GM21576 (cell line): ENCODE data around the gene ATP8B4.

Experiments
- ATAC-seq: cut with Tn5 transposase; IDR thresholded peaks from one replicate; pipeline ENCODE4 v1.9.1; 2021; ENCODE audit warnings: mild to moderate bottlenecking, moderate library complexity; ENCODE audit not compliant: unreplicated experiment

ATP8B4 gene

GRCh38 chr15:50065279-50065678 lies 53.8 kb downstream of the ATP8B4 start:
- ATAC-seq: no peak

DNA sequence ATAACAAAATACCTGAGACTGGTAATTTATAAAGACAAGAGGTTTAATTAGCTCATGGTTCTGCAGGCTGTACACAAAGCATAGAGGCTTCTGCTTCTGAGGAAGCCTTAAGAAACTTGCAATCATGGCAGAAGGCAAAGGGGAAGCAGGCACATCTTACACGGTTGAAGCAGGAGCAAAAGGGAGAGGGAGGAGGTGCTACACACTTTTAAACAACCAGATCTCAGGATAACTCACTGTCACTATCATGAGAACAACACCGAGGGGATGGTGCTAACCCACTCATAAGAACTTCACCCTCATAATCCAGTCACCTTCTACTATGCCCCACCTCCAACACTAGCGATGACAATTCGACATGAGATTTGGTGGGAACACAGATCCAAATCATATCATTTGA lies 54.4 kb downstream of the ATP8B4 start:
- no peak for ATAC-seq

- ATAC-seq: no peak
These were observed 55.8 kb downstream of the ATP8B4 start for GRCh38 chr15:50063226-50063625.

GRCh38 chr15:50061503-50061902 lies 57.5 kb downstream of the ATP8B4 start:
- no peak for ATAC-seq

- no peak for ATAC-seq
These were observed 59.1 kb downstream of the ATP8B4 start for GRCh38 chr15:50059883-50060282.

- ATAC-seq: no peak
These were observed 59.7 kb downstream of the ATP8B4 start for GRCh38 chr15:50059203-50059772.

DNA sequence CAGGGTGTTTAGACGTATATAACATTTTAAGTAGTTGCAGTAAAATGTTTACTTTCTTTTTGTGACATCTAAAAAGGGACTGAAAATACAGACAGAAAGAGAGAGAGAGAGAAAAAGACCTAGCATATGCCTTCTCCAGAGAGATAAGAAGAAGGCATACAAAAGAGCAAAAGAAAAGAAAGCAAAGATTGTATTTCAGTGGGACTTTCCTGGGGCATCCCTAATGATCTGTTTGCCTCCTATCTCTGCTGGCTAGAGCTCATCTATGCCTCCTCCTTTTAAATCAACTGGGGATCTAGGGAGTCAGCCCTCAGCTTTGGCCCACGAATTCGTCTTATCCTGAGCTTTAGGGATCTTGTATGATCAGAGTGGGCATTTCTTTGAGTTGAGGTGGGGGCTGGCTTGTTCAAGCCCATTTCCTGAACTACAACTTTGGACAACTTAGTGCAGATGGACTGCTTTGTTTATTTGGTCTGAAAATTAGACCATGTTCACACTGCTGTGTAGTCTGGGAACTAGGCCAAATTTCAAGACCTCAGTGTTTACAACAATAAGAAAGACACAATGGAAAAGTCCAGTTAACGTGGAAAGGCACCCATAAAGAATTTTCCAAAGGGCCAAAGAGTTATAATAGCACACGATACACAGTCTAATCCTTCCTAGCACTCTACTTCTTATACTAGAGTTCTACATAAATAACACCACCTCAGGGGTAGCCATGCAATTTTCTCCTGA lies 61.0 kb downstream of the ATP8B4 start:
- no peak for ATAC-seq

- no peak for ATAC-seq
These were observed 61.8 kb downstream of the ATP8B4 start for GRCh38 chr15:50057196-50057595.

- ATAC-seq: no peak
These were observed 63.3 kb downstream of the ATP8B4 start for GRCh38 chr15:50055750-50056157.

GRCh38 chr15:50055332-50055731 lies 63.7 kb downstream of the ATP8B4 start:
- ATAC-seq: no peak

DNA sequence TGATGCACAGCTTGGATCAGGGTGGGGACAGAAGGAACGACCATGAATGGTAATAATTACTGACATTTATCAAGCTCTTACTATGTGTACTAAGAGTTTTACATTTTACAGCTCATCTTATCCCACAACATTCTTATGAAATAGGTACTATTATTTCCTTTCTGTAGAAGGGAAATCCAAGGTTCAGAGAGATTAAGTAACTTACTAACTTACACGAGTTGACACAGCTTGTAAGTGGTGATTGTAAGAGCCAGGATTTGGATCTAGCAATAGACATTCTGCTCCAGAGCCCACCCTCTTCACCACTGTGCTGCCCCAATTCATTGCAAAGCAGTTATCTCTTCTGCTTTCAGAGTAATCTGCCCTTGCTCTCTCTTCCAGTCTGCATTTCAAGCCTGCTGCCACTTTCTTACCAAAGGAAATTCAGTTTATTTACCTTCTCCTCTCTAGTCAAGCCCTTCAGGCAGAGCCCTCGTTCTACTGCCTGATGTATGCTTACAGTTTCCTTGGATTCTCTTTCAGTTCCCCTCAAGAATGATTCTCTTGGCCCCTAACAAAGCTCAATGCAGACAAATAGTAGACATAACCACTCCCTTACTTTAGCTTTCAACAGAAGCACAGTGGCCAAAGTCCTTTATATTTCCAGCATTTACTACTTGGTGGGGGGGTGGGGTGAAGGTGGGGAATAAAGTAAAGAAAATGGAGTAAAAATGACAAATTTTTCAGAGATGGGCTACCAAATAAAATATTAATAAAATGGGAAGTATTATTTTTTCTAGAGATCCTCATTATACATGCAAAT lies 65.8 kb downstream of the ATP8B4 start:
- ATAC-seq: no peak

DNA sequence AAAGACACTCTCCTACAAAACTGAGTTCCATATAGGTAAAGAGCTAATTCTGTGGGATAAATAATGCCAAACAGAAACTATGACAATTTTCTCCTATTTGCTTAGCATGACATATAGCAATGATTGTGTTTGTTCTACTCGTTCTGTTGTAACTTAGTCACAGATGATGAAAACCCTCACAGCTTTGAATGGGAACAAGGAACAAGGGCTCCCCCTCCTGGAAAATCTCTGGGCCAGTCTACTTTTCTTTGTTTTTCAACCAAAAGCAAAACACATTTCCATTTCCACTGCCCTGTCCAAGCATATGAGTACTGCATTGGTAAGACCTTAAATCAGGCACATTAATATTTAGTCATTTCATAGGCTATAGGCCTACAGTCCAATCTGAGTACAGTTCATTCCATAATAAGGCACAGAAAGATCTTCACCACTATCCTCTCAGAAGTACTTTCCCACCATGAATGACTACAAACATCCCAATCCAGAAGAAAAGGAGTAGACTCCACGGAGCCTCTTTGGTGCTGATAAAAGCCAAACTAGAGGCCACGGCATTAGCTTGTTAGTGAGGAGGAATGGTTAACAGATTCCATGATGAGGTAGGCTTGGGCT lies 67.1 kb downstream of the ATP8B4 start:
- no peak for ATAC-seq

GRCh38 chr15:50050986-50051743 lies 67.9 kb downstream of the ATP8B4 start:
- ATAC-seq: no peak

GRCh38 chr15:50049871-50050270 lies 69.2 kb downstream of the ATP8B4 start:
- ATAC-seq: no peak

DNA sequence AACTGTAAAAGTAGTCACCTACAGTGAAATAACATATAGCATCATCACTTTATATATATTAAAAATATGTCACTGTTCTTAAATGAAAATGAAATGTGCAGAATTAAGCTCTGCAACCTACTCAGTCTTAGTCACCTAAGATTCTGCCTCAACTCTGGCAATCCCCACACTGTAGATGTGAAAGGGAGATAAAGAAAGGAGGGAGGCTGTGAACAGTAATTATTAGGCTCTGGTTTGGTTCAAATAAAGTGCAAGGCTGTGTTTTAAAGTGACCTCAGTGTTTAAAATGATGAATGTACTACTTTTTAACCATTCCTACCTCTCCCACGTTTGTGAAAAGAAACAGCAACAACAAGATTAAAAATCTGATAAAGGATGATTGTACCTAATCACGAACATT lies 72.2 kb downstream of the ATP8B4 start:
- ATAC-seq: no peak

GRCh38 chr15:50046159-50046558 lies 72.9 kb downstream of the ATP8B4 start:
- peak; percentile 87 for ATAC-seq

- ATAC-seq: no peak
These were observed 74.1 kb downstream of the ATP8B4 start for GRCh38 chr15:50044904-50045303.

GRCh38 chr15:50044406-50044805 lies 74.6 kb downstream of the ATP8B4 start:
- ATAC-seq: no peak

DNA sequence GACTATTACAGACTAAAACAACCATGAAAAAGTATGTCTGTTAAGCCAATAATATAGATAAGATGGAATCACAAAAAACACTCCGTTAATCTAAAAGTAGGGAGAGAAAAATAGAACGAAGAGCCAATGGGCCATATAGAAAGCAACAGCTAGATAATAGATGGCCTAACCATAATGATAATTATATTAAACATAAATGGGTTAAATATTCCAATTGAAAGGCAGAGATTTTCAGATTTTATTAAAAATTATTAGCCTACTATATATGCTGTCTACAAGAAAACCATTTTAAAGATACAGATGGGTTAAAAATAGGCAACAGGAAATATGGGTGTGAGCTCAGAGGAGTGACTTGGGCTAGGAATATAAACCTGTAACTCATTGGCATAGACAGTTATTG lies 76.3 kb downstream of the ATP8B4 start:
- no peak for ATAC-seq

- no peak for ATAC-seq
These were observed 88.6 kb downstream of the ATP8B4 start for GRCh38 chr15:50030456-50030855.

- no peak for ATAC-seq
These were observed 90.7 kb downstream of the ATP8B4 start for GRCh38 chr15:50028326-50028725.
